GM12875 (cell line): ENCODE results near the gene KLHL18.

Experiments
- H3K4me3 ChIP-seq: one replicate; pipeline ENCODE4 v1.5.1; 2011; ENCODE audit warnings: low read depth, low read length, control low read depth
- CTCF ChIP-seq: IDR thresholded peaks from 2 replicates; pipeline ENCODE4 v1.5.1; 2011; ENCODE audit warnings: low read depth, mild to moderate bottlenecking, control low read depth, inconsistent platforms, low read length, moderate library complexity, borderline replicate concordance; ENCODE audit not compliant: insufficient read depth

The KLHL18 gene

GRCh38 chr3:47265008-47265407 lies 17.7 kb upstream of the KLHL18 start:
- no peak for TF ChIP-seq CTCF
- H3K4me3 ChIP-seq, result no peak overlapping the region

- no peak overlapping the region for H3K4me3 ChIP-seq
- TF ChIP-seq CTCF, result no peak
These were observed 16.9 kb upstream of the KLHL18 start for GRCh38 chr3:47265725-47266428.

GRCh38 chr3:47266709-47267489 lies 15.8 kb upstream of the KLHL18 start:
- no peak for TF ChIP-seq CTCF
- H3K4me3 ChIP-seq, result no peak overlapping the region

DNA sequence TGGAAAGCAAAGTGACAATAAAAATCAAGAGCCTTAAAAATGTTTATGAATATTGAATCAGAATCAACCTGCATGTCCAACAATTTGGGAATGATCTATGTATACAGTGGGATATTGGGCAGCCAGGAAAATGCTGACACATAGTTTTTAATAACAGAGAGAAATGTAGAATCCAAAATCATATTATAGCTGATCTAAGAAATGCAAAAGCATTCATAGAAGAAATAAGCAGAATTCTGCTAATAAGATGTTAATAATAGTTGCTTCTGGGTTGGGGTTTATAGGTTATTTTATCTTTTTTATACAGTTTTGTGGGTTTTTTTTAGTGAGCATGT lies 15.3 kb upstream of the KLHL18 start:
- TF ChIP-seq CTCF, result no peak
- no peak overlapping the region for H3K4me3 ChIP-seq

GRCh38 chr3:47270526-47270925 lies 12.2 kb upstream of the KLHL18 start:
- H3K4me3 ChIP-seq, result no peak overlapping the region
- no peak for TF ChIP-seq CTCF

DNA sequence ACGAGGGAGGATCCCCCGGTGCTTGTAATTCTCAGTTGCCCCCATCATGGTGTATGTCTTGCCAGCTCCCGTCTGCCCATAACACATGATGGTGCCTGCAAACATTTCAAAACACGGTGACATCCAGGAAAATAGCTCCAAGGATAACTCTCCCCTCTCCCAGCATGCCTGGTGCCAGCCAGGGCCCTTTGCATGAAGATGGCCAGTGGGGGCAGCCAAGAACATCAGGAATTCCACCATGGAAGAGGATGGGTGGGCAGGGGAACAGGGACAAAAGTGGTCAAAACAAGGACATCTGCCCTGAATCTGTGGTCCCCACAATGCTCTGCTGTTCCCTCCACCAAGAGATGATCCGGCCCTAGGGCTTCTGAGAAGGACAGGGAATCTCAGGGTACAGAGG lies 9.2 kb upstream of the KLHL18 start:
- no peak overlapping the region for H3K4me3 ChIP-seq
- TF ChIP-seq CTCF, result no peak

DNA sequence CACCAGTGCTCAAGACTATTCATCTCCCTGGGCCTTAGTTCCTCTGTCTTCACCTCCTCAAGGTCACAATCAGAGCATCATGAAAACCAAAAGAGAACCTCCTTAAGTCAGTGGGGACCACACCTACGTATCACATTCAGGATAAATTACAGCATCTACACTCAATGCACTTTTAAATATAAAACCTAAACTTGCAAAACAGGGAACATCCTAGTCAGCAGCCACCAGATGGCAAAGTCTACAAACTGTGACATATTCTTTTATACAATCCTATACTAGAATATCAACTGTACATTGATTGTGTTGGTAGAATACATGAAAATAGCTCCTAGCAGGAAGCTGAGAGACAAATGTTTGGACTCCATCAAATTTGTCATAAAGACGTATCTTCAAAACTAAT lies 8.1 kb upstream of the KLHL18 start:
- H3K4me3 ChIP-seq, result no peak overlapping the region
- TF ChIP-seq CTCF, result no peak
